Tibial nerve (tissue), 3 donors: Measurements from ENCODE around the gene TRAF3IP3.

Source experiments
- POLR2A ChIP-seq, 2 donors: fragments of 450-650 bp; IDR thresholded peaks; one replicate each; pipeline ENCODE4 v1.6.1; 2017; ENCODE audit warnings: antibody characterized with exemption in 2 of 2, mild to moderate bottlenecking in 2 of 2, moderate library complexity in 2 of 2
- TF ChIP-seq, protein P1 (sequence below), 5 experiments: fragments of 200-600 bp in 3 of 5; fragments of 450-650 bp in 2 of 5; sonication (generic) in 3 of 5; IDR thresholded peaks; one replicate each; pipeline ENCODE4 v1.5.1; 2016 to 2019; ENCODE audit warnings: antibody characterized with exemption in 5 of 5, mild to moderate bottlenecking in 3 of 5, moderate library complexity in 2 of 5

- TF ChIP-seq, protein P1, sequence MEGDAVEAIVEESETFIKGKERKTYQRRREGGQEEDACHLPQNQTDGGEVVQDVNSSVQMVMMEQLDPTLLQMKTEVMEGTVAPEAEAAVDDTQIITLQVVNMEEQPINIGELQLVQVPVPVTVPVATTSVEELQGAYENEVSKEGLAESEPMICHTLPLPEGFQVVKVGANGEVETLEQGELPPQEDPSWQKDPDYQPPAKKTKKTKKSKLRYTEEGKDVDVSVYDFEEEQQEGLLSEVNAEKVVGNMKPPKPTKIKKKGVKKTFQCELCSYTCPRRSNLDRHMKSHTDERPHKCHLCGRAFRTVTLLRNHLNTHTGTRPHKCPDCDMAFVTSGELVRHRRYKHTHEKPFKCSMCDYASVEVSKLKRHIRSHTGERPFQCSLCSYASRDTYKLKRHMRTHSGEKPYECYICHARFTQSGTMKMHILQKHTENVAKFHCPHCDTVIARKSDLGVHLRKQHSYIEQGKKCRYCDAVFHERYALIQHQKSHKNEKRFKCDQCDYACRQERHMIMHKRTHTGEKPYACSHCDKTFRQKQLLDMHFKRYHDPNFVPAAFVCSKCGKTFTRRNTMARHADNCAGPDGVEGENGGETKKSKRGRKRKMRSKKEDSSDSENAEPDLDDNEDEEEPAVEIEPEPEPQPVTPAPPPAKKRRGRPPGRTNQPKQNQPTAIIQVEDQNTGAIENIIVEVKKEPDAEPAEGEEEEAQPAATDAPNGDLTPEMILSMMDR (IDR thresholded peaks at IDR 0.05), result no peak
- TF ChIP-seq POLR2A (IDR thresholded peaks at IDR 0.05), result no peak
These were observed 63.2 kb downstream of the TRAF3IP3 start for GRCh38 chr1:209819058-209819457.
